Suprapubic skin (tissue), 4 donors: ENCODE measurements around the gene SOX13. TPM values are rescaled to one million over a fixed set of nuclear protein-coding genes. Genes with fewer than 3 reads are reported as not detected.
A peak's percentile ranks its signal among the peaks of the same experiment; 100 is the strongest.

Experiments used
- DNase-seq, 2 donors: peaks; one replicate each; pipeline ENCODE4 v3.0.0-alpha.2; 2019; ENCODE audit warnings: low spot score in 2 of 2
- H3K27ac ChIP-seq: fragments of 200-600 bp; sonication (generic); one replicate; pipeline ENCODE4 v1.5.1; 2019
- H3K27me3 ChIP-seq: fragments of 200-600 bp; sonication (generic); one replicate; pipeline ENCODE4 v1.5.1; 2019
- H3K36me3 ChIP-seq: fragments of 200-600 bp; sonication (generic); one replicate; pipeline ENCODE4 v1.5.1; 2019
- H3K4me1 ChIP-seq: fragments of 200-600 bp; sonication (generic); one replicate; pipeline ENCODE4 v1.5.1; 2019
- H3K4me3 ChIP-seq: fragments of 200-600 bp; sonication (generic); one replicate; pipeline ENCODE4 v1.5.1; 2019; ENCODE audit warnings: mild to moderate bottlenecking
- H3K9me3 ChIP-seq: fragments of 200-600 bp; sonication (generic); one replicate; pipeline ENCODE4 v1.5.1; 2019
- CTCF ChIP-seq, 2 donors: fragments of 200-600 bp in 1 of 2; fragments of 450-650 bp in 1 of 2; sonication (generic) in 1 of 2; IDR thresholded peaks; one replicate each; pipeline ENCODE4 v1.5.1; 2016 to 2019; ENCODE audit warnings: antibody characterized with exemption in 2 of 2, mild to moderate bottlenecking in 1 of 2, moderate library complexity in 1 of 2
- EP300 ChIP-seq: sonication (generic); formaldehyde crosslinking; IDR thresholded peaks from one replicate; pipeline ENCODE4 v1.6.1; 2017; ENCODE audit warnings: antibody characterized with exemption
- POLR2A ChIP-seq, 2 donors: fragments of 450-650 bp; IDR thresholded peaks; one replicate each; pipeline ENCODE4 v1.6.1; 2017; ENCODE audit warnings: antibody characterized with exemption in 2 of 2, mild to moderate bottlenecking in 2 of 2, moderate library complexity in 2 of 2
- POLR2AphosphoS5 ChIP-seq, 3 donors: sonication (generic); formaldehyde crosslinking; IDR thresholded peaks; one replicate each; pipeline ENCODE4 v1.6.1; 2017; ENCODE audit warnings: antibody characterized with exemption in 3 of 3
- WGBS: methylation state at CpG from one replicate; pipeline ENCODE4 v1.1.5; 2018; 5-methylcytosine and 5-hydroxymethylcytosine counted together
- total RNA-seq, 4 donors: library from RNA; depleted of rRNA; stranded (reverse); fragments of >200 nt; gene quantifications; one replicate each; pipeline ENCODE4 v1.1.0, GENCODE V29; 2016

Gene SOX13
- total RNA-seq, 4 donors from 2014 or later = 10.1 to 20.6 (median 15.6) TPM

GRCh38 chr1:204154568-204155255 is 81.8 kb downstream of the SOX13 start:
- Histone ChIP-seq H3K27ac (peak overlapping the region; percentile 35), H3K9me3 (no peaks in the 10 kb centered on the region), H3K36me3 (no peaks in the 10 kb centered on the region), H3K4me1 (peaks cover 43% of the 10 kb centered on the region), H3K27me3 (no peaks in the 10 kb centered on the region), H3K4me3 (no peak overlapping the region)
- TF ChIP-seq POLR2A (IDR thresholded peaks at IDR 0.05) (no peak), EP300 (no peak), POLR2AphosphoS5 (IDR thresholded peaks at IDR 0.05) (no peak), CTCF (IDR thresholded peaks at IDR 0.05) (no peak)
- DNase-seq = no peak
- WGBS = 68% methylated on average over 12 of the region's 15 CpGs

- no peak for DNase-seq
- no peak overlapping the region for H3K4me3 ChIP-seq
- 92% methylated on average over 8 of the region's 10 CpGs for WGBS
- H3K27me3 ChIP-seq = no peaks in the 10 kb centered on the region
- no peak for TF ChIP-seq CTCF (IDR thresholded peaks at IDR 0.05)
- TF ChIP-seq POLR2A (IDR thresholded peaks at IDR 0.05) = no peak
- TF ChIP-seq POLR2AphosphoS5 (IDR thresholded peaks at IDR 0.05) = no peak
- TF ChIP-seq EP300 = no peak
- H3K4me1 ChIP-seq = peaks cover 32% of the 10 kb centered on the region
- H3K36me3 ChIP-seq = no peaks in the 10 kb centered on the region
- H3K27ac ChIP-seq = no peak overlapping the region
- no peaks in the 10 kb centered on the region for H3K9me3 ChIP-seq
Measured at GRCh38 chr1:204155881-204156280, 83.0 kb downstream of the SOX13 start.

- no peaks in the 10 kb centered on the region for H3K27me3 ChIP-seq
- TF ChIP-seq EP300 (no peak), POLR2AphosphoS5 (IDR thresholded peaks at IDR 0.05) (no peak), POLR2A (IDR thresholded peaks at IDR 0.05) (no peak), CTCF (IDR thresholded peaks at IDR 0.05) (no peak)
- peaks cover 22% of the 10 kb centered on the region for H3K4me1 ChIP-seq
- no peak overlapping the region for H3K27ac ChIP-seq
- 69% methylated on average over 6 of the region's 6 CpGs for WGBS
- no peaks in the 10 kb centered on the region for H3K9me3 ChIP-seq
- H3K4me3 ChIP-seq = no peak overlapping the region
- H3K36me3 ChIP-seq = no peaks in the 10 kb centered on the region
- no peak for DNase-seq
Measured at GRCh38 chr1:204157962-204158361, 85.0 kb downstream of the SOX13 start.

DNA sequence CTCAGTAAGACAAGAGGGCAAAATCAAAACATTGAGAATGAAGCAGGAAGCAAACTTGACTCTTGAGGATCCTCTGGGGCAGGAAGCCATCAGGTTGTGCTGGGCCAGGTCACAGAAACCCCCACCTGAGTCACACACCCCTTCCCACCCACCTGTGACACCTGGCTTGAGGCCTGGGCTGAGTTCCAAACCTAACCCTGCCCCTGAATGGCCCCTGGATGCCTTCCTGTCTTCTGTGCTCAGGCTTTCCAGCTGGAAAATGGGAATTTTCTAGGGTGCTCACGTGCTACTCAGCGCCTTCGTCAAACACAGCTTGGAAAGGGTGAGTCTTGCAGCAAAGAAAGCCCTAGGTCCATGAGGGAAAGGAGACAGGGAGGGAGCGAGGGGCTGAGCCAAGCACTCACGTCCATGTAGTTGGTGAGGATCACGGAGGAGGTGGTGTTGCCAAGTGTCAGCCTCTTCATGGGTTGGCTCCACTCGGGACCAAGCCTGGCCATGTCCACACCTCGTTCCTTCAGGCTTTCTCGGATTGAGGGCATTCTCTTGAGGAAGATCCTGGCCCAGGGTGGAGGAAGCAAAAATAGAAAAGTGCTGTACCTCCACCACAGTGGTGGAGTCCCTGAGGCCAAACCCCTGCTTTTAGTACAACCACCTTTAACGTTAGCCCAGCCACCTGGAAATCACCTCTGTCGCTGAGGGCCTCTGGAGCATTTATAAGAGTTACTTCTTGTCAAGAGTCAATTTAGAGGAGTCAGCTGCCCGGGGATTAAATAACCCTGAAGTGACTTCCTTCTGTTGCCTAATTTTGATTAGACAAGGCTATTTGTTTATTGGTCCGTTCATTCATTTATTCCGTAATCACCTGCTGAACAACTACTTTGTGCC is 88.9 kb downstream of the SOX13 start:
- no peak for DNase-seq
- Histone ChIP-seq H3K9me3 (no peaks in the 10 kb centered on the region), H3K27me3 (no peaks in the 10 kb centered on the region), H3K36me3 (no peaks in the 10 kb centered on the region), H3K27ac (no peak overlapping the region), H3K4me3 (no peak overlapping the region), H3K4me1 (peaks cover 8% of the 10 kb centered on the region)
- 48% methylated on average over 12 of the region's 14 CpGs for WGBS
- no peak for TF ChIP-seq CTCF (IDR thresholded peaks at IDR 0.05)
- TF ChIP-seq POLR2A (IDR thresholded peaks at IDR 0.05) = no peak
- TF ChIP-seq EP300 = no peak
- no peak for TF ChIP-seq POLR2AphosphoS5 (IDR thresholded peaks at IDR 0.05)

DNA sequence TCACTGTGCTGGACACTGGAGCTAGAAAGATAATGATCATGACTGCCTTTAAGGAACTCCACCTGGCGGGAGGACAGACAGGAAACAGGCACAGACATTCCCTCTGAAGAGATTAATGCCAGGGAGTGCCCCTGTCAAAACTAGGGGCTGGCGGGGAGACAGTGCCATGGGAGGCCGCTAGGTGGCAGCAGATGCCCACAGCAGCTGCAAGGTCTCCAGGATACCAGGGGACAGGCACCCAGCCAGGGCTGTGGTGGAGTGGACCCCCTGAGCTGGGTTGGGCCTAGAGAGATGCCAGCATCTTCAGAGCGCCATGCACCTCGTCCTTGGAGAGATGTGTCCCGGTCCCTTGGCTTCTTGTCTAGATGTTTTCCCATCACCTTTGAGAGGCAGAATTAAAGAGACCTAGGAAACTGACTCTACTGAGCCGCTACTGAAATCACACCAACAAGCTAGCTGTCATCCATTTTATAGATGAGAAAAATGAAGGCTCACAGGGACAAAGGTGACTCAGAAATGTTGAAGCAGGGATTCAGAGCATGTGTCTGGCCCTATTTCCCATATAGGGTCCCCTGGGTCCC is 89.7 kb downstream of the SOX13 start:
- H3K27ac ChIP-seq = no peak overlapping the region
- no peaks in the 10 kb centered on the region for H3K36me3 ChIP-seq
- H3K9me3 ChIP-seq = no peaks in the 10 kb centered on the region
- H3K4me1 ChIP-seq = peaks cover 8% of the 10 kb centered on the region
- peak; percentile 87 to 92 for DNase-seq
- H3K27me3 ChIP-seq = no peaks in the 10 kb centered on the region
- 10% methylated on average over 7 of the region's 7 CpGs for WGBS
- TF ChIP-seq POLR2A (IDR thresholded peaks at IDR 0.05) (no peak), POLR2AphosphoS5 (IDR thresholded peaks at IDR 0.05) (no peak), CTCF (IDR thresholded peaks at IDR 0.05) (peak; percentile 97 to 98)
- H3K4me3 ChIP-seq = no peak overlapping the region
